IPS DF 6.9 (cell line): Measurements from ENCODE around the gene AREG.

Source experiments
- DNase-seq: peaks from one replicate; pipeline ENCODE4 v3.0.0-alpha.2; 2013; ENCODE audit warnings: low read depth, low spot score
- H3K27ac ChIP-seq: one replicate; pipeline ENCODE4 v1.5.1; 2013; ENCODE audit warnings: low read length, control low read depth
- H3K27me3 ChIP-seq: 2 replicates; pipeline ENCODE4 v1.6.1; 2013; ENCODE audit warnings: mild to moderate bottlenecking, low read length; ENCODE audit not compliant: control insufficient read depth, insufficient read depth
- H3K36me3 ChIP-seq: 2 replicates; pipeline ENCODE4 v1.6.1; 2013; ENCODE audit warnings: low read length; ENCODE audit not compliant: control insufficient read depth, insufficient read depth
- H3K4me1 ChIP-seq: 2 replicates; pipeline ENCODE4 v1.6.1; 2013; ENCODE audit warnings: low read length; ENCODE audit not compliant: control insufficient read depth, insufficient read depth
- H3K4me3 ChIP-seq: 2 replicates; pipeline ENCODE4 v1.5.1; 2013; ENCODE audit warnings: mild to moderate bottlenecking, low read length
- H3K9me3 ChIP-seq: 2 replicates; pipeline ENCODE4 v1.6.1; 2013; ENCODE audit warnings: low read length, inconsistent platforms; ENCODE audit not compliant: control insufficient read depth, insufficient read depth
- WGBS: extraction: QIAGEN DNeasy Blood & Tissue Kit; methylation state at CpG from one replicate; pipeline ENCODE4 v1.1.7; 2013; ENCODE audit warnings: mixed read lengths, missing lambda C conversion rate; ENCODE audit not compliant: insufficient read length, insufficient coverage; 5-methylcytosine and 5-hydroxymethylcytosine counted together

The AREG gene

DNA sequence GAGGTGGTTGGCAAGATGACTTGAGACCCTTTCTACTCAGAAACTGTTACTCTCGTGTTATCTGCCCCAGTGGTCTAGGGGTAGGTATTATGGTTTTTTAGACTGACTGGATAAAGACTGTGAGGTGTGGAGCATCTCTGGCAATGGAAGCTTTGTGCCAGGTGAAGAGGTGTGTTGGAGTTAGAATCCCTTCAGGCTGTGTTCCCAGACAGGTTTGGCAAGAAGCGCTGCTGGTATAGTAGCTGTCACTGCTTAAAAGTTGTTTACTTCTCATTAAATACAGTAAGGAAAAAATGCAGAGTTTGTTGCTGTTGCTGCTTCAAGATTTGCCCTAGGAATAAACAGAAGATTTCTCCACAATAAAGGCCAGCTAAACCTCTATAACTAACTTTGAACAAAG, 35.3 kb downstream of the AREG start:
- H3K4me3 ChIP-seq = no peak overlapping the region
- WGBS = no CpG with 5 or more reads among the region's 2 CpGs
- H3K36me3 ChIP-seq = no peaks in the 10 kb centered on the region
- H3K27me3 ChIP-seq = no peaks in the 10 kb centered on the region
- no peaks in the 10 kb centered on the region for H3K4me1 ChIP-seq
- DNase-seq = no peak
- H3K9me3 ChIP-seq = no peaks in the 10 kb centered on the region
- no peak overlapping the region for H3K27ac ChIP-seq

DNA sequence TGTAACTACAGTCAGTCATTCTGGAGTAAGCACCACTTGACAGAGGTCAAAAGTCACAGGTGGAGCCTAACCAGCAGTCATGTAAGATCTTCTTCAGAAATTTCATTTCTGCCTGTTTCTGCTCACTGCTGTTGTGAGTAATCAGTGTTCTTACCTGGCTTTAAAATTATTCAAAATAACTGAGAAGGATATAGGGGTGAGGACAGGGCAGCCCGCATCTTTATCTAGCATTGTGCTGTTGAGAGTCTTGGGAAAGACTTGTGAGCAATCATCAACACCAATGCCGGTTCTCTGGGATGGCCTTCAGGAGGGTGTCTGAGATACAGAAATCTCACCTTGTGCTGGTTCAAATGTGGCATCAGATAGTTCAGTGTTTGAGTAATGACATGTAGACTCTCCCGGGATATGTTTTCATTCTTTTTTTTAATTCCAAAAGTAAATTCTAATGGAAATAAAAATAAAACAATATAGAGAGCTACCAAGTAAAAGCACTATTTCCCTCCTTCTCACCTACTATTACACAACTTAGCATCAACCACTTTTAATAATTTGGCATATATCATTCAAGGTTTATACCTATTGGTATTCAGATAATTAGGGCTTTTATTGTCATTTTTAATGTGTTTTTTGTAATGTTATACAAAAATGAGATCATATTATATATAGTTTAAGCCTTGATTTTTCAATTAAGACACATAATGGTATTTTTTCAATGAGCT, 37.1 kb downstream of the AREG start:
- Histone ChIP-seq H3K36me3 (no peaks in the 10 kb centered on the region), H3K27me3 (no peaks in the 10 kb centered on the region), H3K27ac (no peak overlapping the region), H3K4me3 (no peak overlapping the region), H3K4me1 (no peaks in the 10 kb centered on the region), H3K9me3 (no peaks in the 10 kb centered on the region)
- no CpG with 5 or more reads among the region's 3 CpGs for WGBS
- no peak for DNase-seq

DNA sequence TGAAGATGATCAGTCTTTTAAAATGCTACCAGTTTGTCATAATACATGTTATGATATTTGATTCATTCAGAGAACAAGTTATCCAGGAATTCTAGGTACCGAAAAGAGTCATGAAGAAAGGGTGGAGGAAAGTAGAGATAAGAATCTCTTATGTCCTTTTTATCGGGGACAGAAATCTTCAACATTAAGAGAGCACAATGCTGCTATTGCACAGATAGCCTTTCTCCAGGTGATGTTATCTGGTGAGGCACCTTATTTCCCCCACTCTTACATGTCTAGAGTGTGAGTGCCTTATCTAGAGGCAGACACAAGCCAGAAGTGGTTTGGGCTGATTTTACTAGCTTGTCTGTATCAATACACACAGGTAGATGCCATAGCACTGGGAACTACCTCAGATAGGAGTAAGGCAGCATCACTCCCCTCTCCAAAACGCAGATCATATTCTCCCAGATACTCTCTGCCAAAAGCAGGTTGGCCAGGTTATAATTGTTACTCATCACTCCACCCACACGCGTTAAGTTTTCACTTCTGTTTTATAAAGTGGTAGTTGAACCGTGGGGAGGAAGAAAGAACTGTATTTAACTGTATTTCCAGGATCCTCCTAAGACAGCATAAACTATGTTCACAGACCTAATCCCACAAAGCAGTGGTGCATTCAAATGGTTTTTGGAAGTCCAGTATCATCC, 38.4 kb downstream of the AREG start:
- Histone ChIP-seq H3K4me3 (no peak overlapping the region), H3K4me1 (no peaks in the 10 kb centered on the region), H3K9me3 (no peaks in the 10 kb centered on the region), H3K36me3 (no peaks in the 10 kb centered on the region), H3K27ac (no peak overlapping the region), H3K27me3 (no peaks in the 10 kb centered on the region)
- DNase-seq = no peak
- WGBS = no CpG with 5 or more reads among the region's 6 CpGs

DNA sequence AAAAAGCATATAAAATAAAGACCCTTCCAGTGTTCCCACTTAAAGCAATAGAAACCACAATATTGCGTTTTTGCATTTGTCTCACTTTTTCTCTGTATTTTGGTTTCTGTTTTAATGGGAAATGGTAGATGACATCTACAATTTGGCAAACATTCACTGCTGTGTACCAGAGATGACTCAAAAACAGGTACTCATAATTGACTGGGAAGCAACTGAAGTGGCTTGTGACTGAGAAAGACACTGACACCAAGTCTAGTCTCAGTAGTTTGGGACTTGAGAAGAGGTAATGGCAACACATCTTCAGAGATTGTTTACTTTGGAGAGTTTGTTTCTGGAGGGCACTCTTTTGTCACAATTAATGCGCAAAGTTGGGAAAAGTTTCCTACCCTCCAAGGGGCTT, 42.0 kb downstream of the AREG start:
- H3K4me1 ChIP-seq = no peaks in the 10 kb centered on the region
- DNase-seq = no peak
- WGBS = no CpG with 5 or more reads among the region's 2 CpGs
- no peak overlapping the region for H3K4me3 ChIP-seq
- H3K36me3 ChIP-seq = no peaks in the 10 kb centered on the region
- H3K9me3 ChIP-seq = no peaks in the 10 kb centered on the region
- H3K27ac ChIP-seq = no peak overlapping the region
- H3K27me3 ChIP-seq = no peaks in the 10 kb centered on the region

DNA sequence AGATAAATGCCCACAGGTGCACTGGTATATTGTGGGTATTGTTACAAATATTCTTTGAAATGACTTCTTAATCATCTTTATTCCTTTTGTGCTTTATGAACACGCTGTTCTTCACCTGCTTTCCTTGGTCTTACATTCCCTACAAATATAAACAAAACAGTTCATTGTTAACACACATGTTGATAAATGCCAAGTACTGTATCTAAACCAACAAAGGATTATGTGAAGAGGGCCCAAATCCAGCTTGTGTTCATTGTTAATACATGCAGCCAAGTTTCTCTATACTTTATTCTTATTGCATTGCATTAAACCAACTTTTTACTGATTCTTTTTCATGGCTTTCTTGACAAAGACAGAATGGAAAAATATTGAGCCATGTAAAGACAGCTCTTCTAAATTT, 42.8 kb downstream of the AREG start:
- no peaks in the 10 kb centered on the region for H3K27me3 ChIP-seq
- no peak overlapping the region for H3K27ac ChIP-seq
- no peak overlapping the region for H3K4me3 ChIP-seq
- H3K4me1 ChIP-seq = no peaks in the 10 kb centered on the region
- WGBS = no CpG with 5 or more reads among the region's 1 CpG
- no peak for DNase-seq
- no peaks in the 10 kb centered on the region for H3K36me3 ChIP-seq
- no peaks in the 10 kb centered on the region for H3K9me3 ChIP-seq

DNA sequence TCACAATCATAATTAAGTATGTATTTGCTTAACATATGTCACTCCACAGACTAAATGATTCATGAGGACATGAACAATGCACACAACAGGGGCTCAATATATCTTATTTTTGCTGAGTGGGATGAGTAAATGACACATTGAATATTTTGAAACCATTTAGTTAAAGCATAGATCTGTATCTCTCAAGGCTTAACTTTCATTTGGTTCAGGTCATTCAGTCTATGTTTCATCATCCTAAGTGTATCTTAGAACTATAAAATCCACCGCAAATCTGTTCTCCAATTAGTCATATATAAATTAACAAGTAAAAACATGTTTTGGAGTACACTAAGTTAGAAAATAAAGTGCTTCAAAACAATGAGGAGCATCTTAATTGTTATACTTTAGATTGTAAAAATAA, 45.8 kb downstream of the AREG start:
- Histone ChIP-seq H3K27ac (no peak overlapping the region), H3K9me3 (no peaks in the 10 kb centered on the region), H3K27me3 (no peaks in the 10 kb centered on the region), H3K4me3 (no peak overlapping the region), H3K4me1 (no peaks in the 10 kb centered on the region), H3K36me3 (no peaks in the 10 kb centered on the region)
- no peak for DNase-seq
- WGBS = no CpG with 5 or more reads among the region's 1 CpG

DNA sequence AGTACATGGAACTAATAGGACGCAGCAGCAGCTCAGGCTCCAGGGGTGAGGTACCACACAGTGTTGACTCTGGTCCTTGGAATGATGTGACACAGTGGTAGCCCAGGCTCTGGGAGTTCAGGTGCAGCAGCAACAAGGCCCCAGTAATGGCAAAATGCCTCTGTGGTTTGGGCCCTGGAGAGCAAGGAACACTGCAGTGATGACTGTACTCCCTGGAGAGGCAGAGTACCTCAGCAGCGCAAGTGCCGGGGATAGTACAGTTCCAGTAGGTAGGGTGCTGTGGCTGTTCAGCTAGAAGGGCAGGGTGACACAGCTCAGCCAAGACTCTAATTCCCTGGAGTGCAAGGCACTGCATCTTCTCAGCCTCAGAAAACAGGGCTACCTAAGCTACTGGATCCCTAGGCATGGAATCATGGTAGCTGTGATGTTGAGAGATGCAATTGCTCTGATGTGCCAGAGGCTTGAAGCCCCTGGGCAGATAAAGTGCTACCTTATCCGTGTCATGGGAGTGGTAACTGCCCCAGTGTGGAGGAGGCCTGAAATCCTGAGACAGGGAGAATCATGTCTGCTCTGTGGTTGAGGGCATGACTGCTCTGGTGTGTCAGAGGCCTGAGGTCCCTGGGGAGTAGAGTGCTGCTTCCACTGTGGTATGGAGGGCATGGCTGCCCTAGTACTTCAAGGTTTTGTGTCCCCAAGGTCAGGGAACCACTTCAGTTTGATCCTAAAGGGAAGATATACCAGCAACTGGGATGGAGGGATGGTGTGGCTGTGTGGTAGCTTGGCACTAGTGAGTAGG, 55.2 kb downstream of the AREG start:
- no peaks in the 10 kb centered on the region for H3K36me3 ChIP-seq
- no peaks in the 10 kb centered on the region for H3K4me1 ChIP-seq
- DNase-seq = no peak
- no peaks in the 10 kb centered on the region; the same call in 1 of the 2 replicates for H3K27me3 ChIP-seq
- H3K27ac ChIP-seq = no peak overlapping the region
- H3K4me3 ChIP-seq = no peak overlapping the region
- H3K9me3 ChIP-seq = no peaks in the 10 kb centered on the region
- WGBS = no CpG with 5 or more reads among the region's 4 CpGs

DNA sequence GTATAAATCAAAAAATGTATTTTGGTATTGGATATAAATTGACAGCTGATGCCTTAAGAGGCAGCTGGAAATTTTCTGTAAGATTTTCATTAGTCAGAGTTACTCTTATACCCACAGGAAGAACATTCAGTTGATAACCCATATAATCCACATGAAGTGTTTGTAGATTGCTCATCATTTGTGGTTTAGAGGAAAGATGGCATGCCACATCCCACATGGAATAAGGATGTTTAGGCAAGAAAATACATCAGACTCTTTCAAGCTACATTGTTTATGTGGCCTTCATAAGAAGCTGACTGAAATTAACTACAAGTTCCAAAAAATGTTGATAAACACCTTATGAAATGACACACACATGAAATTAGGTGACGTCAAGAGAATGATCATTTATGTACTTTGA, 56.6 kb downstream of the AREG start:
- Histone ChIP-seq H3K4me1 (no peaks in the 10 kb centered on the region), H3K9me3 (no peaks in the 10 kb centered on the region), H3K27ac (no peak overlapping the region), H3K36me3 (no peaks in the 10 kb centered on the region), H3K4me3 (no peak overlapping the region), H3K27me3 (no peaks in the 10 kb centered on the region; the same call in 1 of the 2 replicates)
- WGBS = no CpG with 5 or more reads among the region's 1 CpG
- no peak for DNase-seq

DNA sequence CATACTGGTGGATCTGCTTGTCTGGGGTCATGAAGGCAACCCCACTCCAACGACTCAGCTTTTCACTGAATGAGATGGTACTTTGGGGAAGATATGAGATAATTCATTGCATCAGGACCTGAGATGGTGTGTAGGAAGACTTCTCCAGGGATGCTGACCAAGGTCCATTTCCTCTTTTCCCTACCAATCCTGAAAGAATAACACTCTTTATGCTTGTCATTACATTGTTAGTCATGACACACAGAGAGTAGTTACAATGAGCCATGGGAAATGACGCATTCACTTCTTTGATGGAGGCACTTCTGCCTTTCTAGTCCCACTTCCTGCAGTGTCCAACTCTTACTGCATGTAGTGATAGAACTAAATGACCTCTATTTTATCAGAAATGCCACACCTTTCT, 58.6 kb downstream of the AREG start:
- no peaks in the 10 kb centered on the region for H3K4me1 ChIP-seq
- no peaks in the 10 kb centered on the region for H3K9me3 ChIP-seq
- no CpG with 5 or more reads among the region's 2 CpGs for WGBS
- no peaks in the 10 kb centered on the region; the same call in 1 of the 2 replicates for H3K27me3 ChIP-seq
- DNase-seq = no peak
- no peak overlapping the region for H3K27ac ChIP-seq
- no peak overlapping the region for H3K4me3 ChIP-seq
- no peaks in the 10 kb centered on the region for H3K36me3 ChIP-seq

DNA sequence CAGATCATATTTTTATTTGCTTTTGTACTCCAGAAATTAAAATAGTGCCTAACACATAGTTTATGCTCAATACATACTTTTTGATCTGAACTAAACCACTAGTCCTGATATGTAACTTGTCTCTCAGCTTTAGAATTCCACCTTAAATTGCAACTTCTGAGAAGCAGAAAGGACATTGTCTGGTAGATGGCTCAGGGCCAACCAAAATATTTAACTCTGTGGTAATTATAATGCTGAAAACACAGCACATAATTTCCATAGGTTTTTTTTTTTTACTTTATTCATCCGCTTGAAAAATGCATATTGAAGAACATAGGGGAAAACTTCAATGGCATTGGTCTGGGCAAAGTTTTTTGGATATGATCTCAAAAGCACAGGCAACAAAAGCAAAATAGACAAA, 59.3 kb downstream of the AREG start:
- H3K9me3 ChIP-seq = no peaks in the 10 kb centered on the region
- no peak for DNase-seq
- no peak overlapping the region for H3K4me3 ChIP-seq
- no peaks in the 10 kb centered on the region for H3K4me1 ChIP-seq
- no CpG with 5 or more reads among the region's 1 CpG for WGBS
- H3K27me3 ChIP-seq = no peaks in the 10 kb centered on the region; the same call in 1 of the 2 replicates
- no peaks in the 10 kb centered on the region for H3K36me3 ChIP-seq
- no peak overlapping the region for H3K27ac ChIP-seq
